AG04449 (cell line): ENCODE results near the gene FASLG.

ENCODE experiments used
- CTCF ChIA-PET: fragments of 350-600 bp; formaldehyde crosslinking; extraction: SDS; loops from one replicate; lab custom pipeline; 2021; ENCODE audit warnings: antibody characterized with exemption; lab: Yijun Ruan, JAX
- POLR2A ChIA-PET: fragments of 400-600, 350-600 bp; formaldehyde crosslinking; extraction: SDS; loops from one replicate; lab custom pipeline; 2020; ENCODE audit warnings: antibody characterized with exemption, inconsistent platforms; lab: Yijun Ruan, JAX
- DNase-seq: peaks from one replicate; pipeline ENCODE4 v3.0.0-alpha.2; 2010; ENCODE audit warnings: low read depth, low spot score
- H3K4me3 ChIP-seq: 2 replicates; pipeline ENCODE4 v1.5.1; 2011; ENCODE audit warnings: low read depth, mild to moderate bottlenecking, control low read depth, low read length
- TF ChIP-seq, protein P1 (sequence below): IDR thresholded peaks from one replicate; pipeline ENCODE4 v1.5.1; 2011; ENCODE audit warnings: mild to moderate bottlenecking, moderate library complexity, low read length, control low read depth, inconsistent platforms; ENCODE audit not compliant: insufficient read depth; ENCODE audit errors: missing control alignments

Gene FASLG

DNA sequence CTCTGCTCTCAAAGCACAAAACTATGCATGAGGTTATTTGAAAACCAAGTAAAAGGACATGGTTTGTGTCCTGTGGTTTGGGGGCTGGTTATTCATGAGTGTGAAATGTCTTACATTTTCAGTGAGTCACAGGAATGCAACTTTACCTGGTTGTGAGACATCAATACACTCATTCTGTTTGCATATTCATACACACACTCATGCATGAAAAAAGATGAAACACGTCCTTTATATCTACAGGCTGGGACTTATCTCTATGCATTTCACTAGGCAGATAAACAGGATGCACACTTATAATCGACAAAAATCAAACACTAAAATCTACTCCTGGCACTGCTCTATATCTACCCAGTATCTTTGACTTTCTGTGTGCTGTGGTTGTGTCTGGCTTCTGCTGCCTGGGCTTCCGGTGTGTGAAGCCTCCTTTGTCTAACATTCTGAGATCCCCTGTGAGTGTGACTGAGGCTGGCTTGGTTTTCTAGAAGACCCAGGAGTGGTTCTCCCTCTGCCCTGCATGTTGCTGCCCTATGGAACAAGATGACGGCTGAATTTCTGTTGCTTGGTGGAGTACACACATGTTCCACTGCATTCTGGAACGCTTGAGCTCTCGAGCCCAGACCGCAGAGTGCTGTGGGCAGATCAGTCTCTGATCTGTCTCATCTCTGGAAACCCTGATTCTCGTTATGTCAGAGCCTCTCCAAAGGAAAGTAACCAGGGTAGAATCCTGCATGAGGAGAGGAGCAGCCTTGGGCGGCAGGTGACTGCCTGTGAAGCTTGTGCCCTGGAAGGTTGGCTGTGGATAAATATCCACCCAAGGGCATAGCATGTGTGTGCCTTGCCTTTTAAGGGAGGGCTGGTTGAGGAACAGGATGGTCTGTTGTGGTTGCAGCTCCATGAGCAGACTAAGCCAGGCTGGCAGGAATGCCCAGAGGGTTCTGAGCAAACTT, 19.7 kb upstream of the FASLG start:
- ChIA-PET POLR2A (no interaction called here), CTCF (interaction anchor here (1.0 to 2.4 kb wide), 4 partner anchors 19 to 81 kb away, joined by 3 to 9 read pairs (median 4); partner anchors contain the start of gene FASLG)
- peak overlapping the region; percentile 15 for H3K4me3 ChIP-seq
- TF ChIP-seq, protein P1, sequence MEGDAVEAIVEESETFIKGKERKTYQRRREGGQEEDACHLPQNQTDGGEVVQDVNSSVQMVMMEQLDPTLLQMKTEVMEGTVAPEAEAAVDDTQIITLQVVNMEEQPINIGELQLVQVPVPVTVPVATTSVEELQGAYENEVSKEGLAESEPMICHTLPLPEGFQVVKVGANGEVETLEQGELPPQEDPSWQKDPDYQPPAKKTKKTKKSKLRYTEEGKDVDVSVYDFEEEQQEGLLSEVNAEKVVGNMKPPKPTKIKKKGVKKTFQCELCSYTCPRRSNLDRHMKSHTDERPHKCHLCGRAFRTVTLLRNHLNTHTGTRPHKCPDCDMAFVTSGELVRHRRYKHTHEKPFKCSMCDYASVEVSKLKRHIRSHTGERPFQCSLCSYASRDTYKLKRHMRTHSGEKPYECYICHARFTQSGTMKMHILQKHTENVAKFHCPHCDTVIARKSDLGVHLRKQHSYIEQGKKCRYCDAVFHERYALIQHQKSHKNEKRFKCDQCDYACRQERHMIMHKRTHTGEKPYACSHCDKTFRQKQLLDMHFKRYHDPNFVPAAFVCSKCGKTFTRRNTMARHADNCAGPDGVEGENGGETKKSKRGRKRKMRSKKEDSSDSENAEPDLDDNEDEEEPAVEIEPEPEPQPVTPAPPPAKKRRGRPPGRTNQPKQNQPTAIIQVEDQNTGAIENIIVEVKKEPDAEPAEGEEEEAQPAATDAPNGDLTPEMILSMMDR, result no peak
- peak; percentile 84 for DNase-seq

DNA sequence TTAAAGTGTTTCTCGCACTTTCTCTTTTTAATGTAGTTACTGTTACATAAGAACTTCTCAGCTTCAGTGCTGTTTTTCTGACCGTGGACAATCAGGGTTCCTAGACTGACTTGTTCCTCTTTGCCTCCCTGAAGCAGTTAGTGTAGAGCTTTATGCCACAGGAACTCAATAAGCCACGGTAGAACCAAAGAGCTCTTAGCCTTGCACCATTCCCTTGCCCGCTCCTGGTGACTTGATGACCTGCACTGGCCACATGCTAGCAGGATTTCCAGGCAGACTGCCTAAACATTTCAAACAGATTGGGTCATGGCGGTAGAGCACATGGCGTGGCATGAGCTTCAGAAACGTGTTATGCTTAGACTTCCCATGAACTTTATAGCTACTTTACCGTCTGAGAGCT, 18.8 kb upstream of the FASLG start:
- TF ChIP-seq, protein P1, result no peak
- ChIA-PET CTCF (interaction anchor here (0.6 to 1.6 kb wide), 3 partner anchors 19 to 615 kb away, joined by 3 to 4 read pairs (median 4); partner anchors contain the start of gene FASLG), POLR2A (no interaction called here)
- no peak overlapping the region for H3K4me3 ChIP-seq
- no peak for DNase-seq

DNA sequence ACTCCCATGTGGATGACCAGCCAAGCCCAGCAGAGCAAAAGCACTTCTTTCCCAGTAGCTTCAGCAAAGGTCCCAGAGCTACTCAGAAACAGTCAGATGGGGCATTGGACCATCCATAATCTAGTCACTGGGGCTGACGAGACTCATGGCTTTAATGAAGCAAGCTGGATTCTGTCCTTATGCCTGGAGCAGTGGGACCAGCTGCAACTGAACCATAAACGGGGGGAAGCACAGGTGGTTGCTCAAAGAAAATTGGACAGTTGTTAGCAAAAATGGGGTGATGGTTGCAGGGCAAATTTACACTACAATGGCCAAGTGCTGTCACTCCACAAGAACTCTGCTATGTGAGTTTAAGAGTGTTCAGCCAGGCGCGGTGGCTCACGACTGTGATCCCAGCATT, 17.4 kb upstream of the FASLG start:
- CTCF ChIA-PET, result no interaction called here
- H3K4me3 ChIP-seq, result no peak overlapping the region
- no peak for DNase-seq
- TF ChIP-seq, protein P1, result no peak
- POLR2A ChIA-PET, result no interaction called here

DNA sequence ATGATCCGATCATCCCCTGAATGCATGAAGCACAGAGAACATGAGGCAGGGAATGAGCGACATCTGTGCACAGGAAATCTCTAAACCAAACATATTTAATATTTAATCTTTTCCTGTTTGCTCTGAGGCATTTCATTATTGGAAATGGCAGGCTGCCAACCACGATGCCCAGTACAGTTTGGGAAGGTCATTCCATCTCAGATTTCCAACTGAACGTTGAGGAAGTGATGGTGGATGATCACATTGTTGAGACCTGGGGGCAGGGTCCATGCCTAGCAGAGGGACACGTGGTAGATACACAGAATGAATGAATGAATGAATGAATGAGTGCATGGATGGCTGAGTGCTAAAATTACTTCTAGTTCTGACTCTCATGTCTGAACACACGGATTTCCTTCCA, 15.9 kb upstream of the FASLG start:
- ChIA-PET POLR2A (interaction anchor here (0.5 kb wide), 1 partner anchor 11 kb away, joined by 4 read pairs; no protein-coding TSS in a partner anchor), CTCF (interaction anchor here (1.2 kb wide), 1 partner anchor 10 kb away, joined by 3 read pairs; no protein-coding TSS in a partner anchor)
- H3K4me3 ChIP-seq, result no peak overlapping the region
- no peak for DNase-seq
- TF ChIP-seq, protein P1, result no peak

DNA sequence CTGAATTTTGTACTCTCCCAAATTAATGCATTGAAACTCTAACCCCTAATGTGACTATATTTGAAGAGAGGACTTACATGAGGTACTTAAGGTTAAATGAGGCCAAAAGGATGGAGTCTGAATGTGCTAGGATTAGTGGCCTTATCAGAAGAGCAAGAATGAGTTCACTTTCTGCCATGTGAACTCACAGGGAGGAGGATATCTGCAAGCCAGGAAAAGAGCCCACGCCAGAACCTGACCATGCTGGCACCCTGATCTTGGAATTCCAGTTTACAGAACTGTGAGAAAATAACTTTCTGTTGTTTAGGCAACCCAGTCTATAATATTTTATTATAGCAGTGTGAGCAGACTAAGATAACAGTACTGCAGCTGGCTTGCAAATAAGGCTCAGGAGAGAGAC, 12.2 kb upstream of the FASLG start:
- TF ChIP-seq, protein P1, result no peak
- no peak overlapping the region for H3K4me3 ChIP-seq
- ChIA-PET POLR2A (no interaction called here), CTCF (no interaction called here)
- no peak for DNase-seq

DNA sequence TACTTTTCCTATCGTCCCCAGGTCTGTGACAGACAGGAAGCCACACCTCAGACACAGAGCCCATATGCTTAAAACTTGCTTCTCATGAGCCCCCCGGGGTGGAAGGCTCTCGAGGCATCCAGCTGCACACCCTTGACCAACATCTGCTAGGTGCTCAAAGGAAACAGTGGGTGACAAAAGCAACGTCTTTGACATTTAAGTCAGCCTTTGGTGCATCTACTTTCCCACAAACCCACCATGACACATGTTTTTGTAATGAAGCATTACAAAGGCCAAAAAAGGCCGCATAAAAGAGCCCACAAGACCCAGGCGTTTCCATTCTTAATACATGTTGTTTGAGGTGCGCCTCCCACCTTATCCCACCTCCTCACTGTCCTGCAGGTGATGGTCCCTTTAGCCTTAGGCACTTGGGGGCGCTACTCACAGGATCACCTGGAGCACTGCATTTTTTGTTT, 11.8 kb upstream of the FASLG start:
- TF ChIP-seq, protein P1, result no peak
- ChIA-PET POLR2A (no interaction called here), CTCF (no interaction called here)
- no peak overlapping the region for H3K4me3 ChIP-seq
- no peak for DNase-seq
